ENCODE results near the gene CFDP1. TPM values are rescaled to one million over a fixed set of nuclear protein-coding genes. Genes with fewer than 3 reads are reported as not detected.

Gene CFDP1
- total RNA-seq, 1 donor from 2014 or later: 37.5 TPM

- H3K4me1 Mint-ChIP-seq (ENCODE audit: low read depth): no peaks in the 10 kb centered on the region
- intact Hi-C loops (cut with micrococcal nuclease): no loop called here
- H3K4me3 Mint-ChIP-seq (ENCODE audit: low read depth): no peak overlapping the region
- no peak overlapping the region for H3K27ac Mint-ChIP-seq
- H3K9me3 Mint-ChIP-seq: no peaks in the 10 kb centered on the region
- no peak for DNase-seq (ENCODE audit: low spot score)
- H3K36me3 Mint-ChIP-seq (ENCODE audit: low read depth): no peaks in the 10 kb centered on the region
- H3K27me3 Mint-ChIP-seq (ENCODE audit: low read depth): peaks cover 34% of the 10 kb centered on the region
Observed at GRCh38 chr16:75256059-75256571, 177.2 kb downstream of the CFDP1 start.

DNA sequence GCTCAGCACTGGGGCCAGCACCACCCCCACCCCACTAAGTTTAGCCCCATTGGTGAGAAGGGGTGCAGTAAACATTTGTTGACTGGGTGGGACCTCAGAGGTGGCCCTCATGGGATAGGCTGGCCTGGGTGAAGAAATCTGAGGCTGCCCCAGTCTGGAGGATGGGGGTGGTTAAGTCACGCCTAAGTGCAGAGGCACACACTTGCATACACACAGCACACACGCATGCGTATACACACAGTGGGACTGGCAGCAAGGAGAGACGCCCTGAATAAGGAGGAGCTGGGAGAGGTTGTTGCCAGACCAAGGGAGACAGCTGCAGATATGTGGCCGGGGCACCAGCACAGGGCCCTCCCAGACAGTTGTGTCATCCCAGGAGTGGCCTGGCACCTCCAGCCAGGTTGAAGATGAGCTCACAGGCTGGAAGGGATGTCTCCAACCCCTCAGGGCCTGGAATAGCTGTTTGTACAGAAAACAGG is 178.9 kb downstream of the CFDP1 start:
- peaks cover 43% of the 10 kb centered on the region for H3K27me3 Mint-ChIP-seq (ENCODE audit: low read depth)
- intact Hi-C loops (cut with micrococcal nuclease): no loop called here

GRCh38 chr16:75252946-75253911 is 180.1 kb downstream of the CFDP1 start:
- H3K4me3 Mint-ChIP-seq (ENCODE audit: low read depth): no peak overlapping the region
- H3K4me1 Mint-ChIP-seq (ENCODE audit: low read depth): no peaks in the 10 kb centered on the region
- intact Hi-C loops (cut with micrococcal nuclease): no loop called here
- DNase-seq (ENCODE audit: low spot score): no peak
- no peaks in the 10 kb centered on the region for H3K36me3 Mint-ChIP-seq (ENCODE audit: low read depth)
- no peak overlapping the region for H3K27ac Mint-ChIP-seq
- peaks cover 51% of the 10 kb centered on the region for H3K27me3 Mint-ChIP-seq (ENCODE audit: low read depth)
- no peaks in the 10 kb centered on the region for H3K9me3 Mint-ChIP-seq

More for the DNA sequence above, 178.9 kb downstream of the CFDP1 start:
- no peaks in the 10 kb centered on the region for H3K36me3 Mint-ChIP-seq (ENCODE audit: low read depth)
- no peak overlapping the region for H3K4me3 Mint-ChIP-seq (ENCODE audit: low read depth)
- DNase-seq (ENCODE audit: low spot score): no peak
- H3K4me1 Mint-ChIP-seq (ENCODE audit: low read depth): no peaks in the 10 kb centered on the region
- no peak overlapping the region for H3K27ac Mint-ChIP-seq
- H3K9me3 Mint-ChIP-seq: no peaks in the 10 kb centered on the region

GRCh38 chr16:75252049-75252864 is 181.0 kb downstream of the CFDP1 start:
- Mint-ChIP-seq H3K4me3 (ENCODE audit: low read depth) (no peak overlapping the region), H3K9me3 (no peaks in the 10 kb centered on the region), H3K4me1 (ENCODE audit: low read depth) (no peaks in the 10 kb centered on the region), H3K27ac (no peak overlapping the region), H3K36me3 (ENCODE audit: low read depth) (no peaks in the 10 kb centered on the region), H3K27me3 (ENCODE audit: low read depth) (peaks cover 53% of the 10 kb centered on the region)
- intact Hi-C loops (cut with micrococcal nuclease): no loop called here
- no peak for DNase-seq (ENCODE audit: low spot score)

DNA sequence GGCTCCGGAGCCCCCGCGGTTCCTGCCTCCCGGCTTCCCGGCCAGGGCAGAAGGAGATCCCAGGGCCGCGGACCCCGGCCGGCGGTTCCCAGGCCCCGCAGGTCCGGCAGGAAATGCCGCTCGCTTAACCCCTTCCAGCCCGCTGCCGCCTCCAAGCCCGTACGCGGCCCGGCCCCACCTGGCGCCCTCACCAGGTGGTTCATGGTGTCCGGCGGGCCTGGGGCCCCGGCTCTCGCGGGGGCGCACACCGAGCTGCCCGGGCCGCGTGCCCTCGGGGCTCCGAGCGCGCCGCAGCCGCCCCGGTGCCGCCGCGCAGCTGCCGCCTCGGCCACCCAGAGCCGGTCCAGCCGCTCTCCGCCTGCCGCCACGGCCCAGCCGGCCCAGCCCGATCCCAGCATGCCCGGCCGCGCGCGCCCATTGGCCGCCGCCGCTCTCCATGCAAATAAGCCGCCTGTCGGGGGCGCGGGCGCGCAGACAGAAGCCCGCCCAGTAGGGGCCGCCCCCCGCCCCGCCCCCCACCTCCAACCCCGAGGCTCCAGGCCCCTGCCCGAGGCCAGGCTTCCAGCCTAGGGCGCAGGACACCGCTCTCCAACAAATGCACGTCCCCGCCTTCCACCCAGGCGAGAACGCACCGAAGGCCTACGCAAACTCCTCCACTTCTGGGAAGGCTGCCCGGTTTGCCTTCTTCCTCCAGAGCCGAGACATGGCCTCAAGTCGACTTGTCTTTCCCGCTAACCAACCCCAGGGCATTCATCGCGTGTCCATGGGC is 181.8 kb downstream of the CFDP1 start, which contains the start of gene BCAR1:
TSS of gene BCAR1 (minus strand) at position 345 of the 769 bp plus-strand sequence. CDS start at position 203, 142 bp downstream.
- Mint-ChIP-seq H3K27ac (no peak within 1 kb of the TSS), H3K36me3 (ENCODE audit: low read depth) (no peaks in the 10 kb centered on the region), H3K4me3 (ENCODE audit: low read depth) (no peak within 1 kb of the TSS), H3K9me3 (no peaks in the 10 kb centered on the region), H3K27me3 (ENCODE audit: low read depth) (peaks cover 56% of the 10 kb centered on the region), H3K4me1 (ENCODE audit: low read depth) (no peaks in the 10 kb centered on the region)
- DNase-seq (ENCODE audit: low spot score): no peak
- intact Hi-C loops (cut with micrococcal nuclease): no loop called here

DNA sequence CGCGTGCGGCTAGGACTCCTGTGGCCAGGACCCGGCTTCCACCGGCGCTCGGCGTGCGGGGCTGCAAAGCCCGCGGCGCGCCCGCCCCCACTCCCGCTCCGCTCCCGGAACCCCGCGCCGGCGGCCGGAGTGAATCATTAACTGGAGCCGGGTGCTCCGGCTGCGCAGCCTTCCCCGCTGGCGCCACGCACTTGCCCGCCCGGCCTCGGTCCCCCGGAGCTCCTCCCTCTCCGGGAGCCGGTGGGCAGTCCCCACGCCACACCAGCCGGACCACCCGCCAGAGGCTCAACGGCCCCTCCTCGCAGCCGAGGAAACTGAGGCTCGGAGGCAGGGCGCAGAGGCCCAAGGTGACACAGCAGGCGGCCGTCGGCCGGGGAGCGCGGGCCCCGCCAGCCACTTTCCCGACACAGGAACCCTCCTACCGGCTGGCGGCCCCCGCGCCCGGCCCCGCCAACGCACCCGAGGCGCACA is 182.5 kb downstream of the CFDP1 start:
- Mint-ChIP-seq H3K27me3 (ENCODE audit: low read depth) (peaks cover 56% of the 10 kb centered on the region), H3K4me3 (ENCODE audit: low read depth) (no peak overlapping the region), H3K4me1 (ENCODE audit: low read depth) (no peaks in the 10 kb centered on the region), H3K9me3 (no peaks in the 10 kb centered on the region), H3K36me3 (ENCODE audit: low read depth) (no peaks in the 10 kb centered on the region), H3K27ac (no peak overlapping the region)
- DNase-seq (ENCODE audit: low spot score): no peak
- intact Hi-C loops (cut with micrococcal nuclease): no loop called here

- H3K27me3 Mint-ChIP-seq (ENCODE audit: low read depth): peaks cover 56% of the 10 kb centered on the region
Observed at GRCh38 chr16:75250089-75250808, 183.1 kb downstream of the CFDP1 start.

GRCh38 chr16:75249441-75249840 is 183.9 kb downstream of the CFDP1 start:
- Mint-ChIP-seq H3K27ac (no peak overlapping the region), H3K4me3 (ENCODE audit: low read depth) (no peak overlapping the region), H3K36me3 (ENCODE audit: low read depth) (no peaks in the 10 kb centered on the region), H3K4me1 (ENCODE audit: low read depth) (no peaks in the 10 kb centered on the region), H3K9me3 (no peaks in the 10 kb centered on the region), H3K27me3 (ENCODE audit: low read depth) (peaks cover 51% of the 10 kb centered on the region)
- intact Hi-C loops (cut with micrococcal nuclease): no loop called here
- no peak for DNase-seq (ENCODE audit: low spot score)

More at GRCh38 chr16:75250089-75250808, 183.1 kb downstream of the CFDP1 start:
- Mint-ChIP-seq H3K36me3 (ENCODE audit: low read depth) (no peaks in the 10 kb centered on the region), H3K27ac (no peak overlapping the region), H3K4me1 (ENCODE audit: low read depth) (no peaks in the 10 kb centered on the region), H3K9me3 (no peaks in the 10 kb centered on the region), H3K4me3 (ENCODE audit: low read depth) (no peak overlapping the region)
- intact Hi-C loops (cut with micrococcal nuclease): no loop called here
- DNase-seq (ENCODE audit: low spot score): no peak

DNA sequence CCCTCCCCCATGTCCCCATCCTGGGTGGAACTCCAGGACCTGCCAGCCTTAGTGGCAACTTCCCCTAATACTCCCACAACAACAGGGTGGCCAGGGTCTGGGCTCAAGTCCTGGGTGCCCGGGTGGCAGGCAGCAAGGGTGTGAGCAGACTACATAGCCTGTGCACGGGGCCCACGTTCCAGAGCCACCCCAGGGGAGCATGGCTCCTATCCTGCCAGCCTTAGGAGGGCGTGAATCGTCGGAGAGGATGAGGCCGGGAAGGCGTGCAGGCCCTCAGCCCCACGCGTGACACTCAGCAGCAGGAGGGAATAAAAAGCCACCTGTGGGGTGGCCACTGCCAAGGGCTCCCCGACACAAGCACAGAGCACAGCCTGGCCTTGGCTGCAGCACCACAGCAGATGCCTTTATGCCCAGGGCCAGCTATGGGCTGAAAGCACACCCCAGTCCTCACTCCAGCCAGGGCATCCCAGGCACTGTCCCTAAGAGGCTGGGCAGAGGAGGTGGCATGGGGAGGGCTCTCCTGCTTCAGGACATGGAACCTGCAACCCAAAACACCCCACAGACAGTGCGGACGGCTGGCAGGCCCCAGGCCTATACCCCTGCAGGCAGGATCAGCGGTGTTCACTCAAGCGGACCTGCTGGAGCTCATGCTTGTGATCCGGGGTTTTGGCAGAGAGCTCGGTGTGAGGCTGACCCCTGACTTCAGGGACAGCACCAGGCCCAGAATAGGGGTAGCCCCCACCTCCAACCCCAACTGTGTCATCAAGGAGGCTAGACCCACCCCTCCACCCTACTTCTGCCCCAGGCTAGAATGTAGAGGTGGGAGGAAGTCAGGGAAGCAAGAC is 184.5 kb downstream of the CFDP1 start:
- no peak for DNase-seq (ENCODE audit: low spot score)
- intact Hi-C loops (cut with micrococcal nuclease): no loop called here
- H3K4me1 Mint-ChIP-seq (ENCODE audit: low read depth): no peaks in the 10 kb centered on the region
- no peaks in the 10 kb centered on the region for H3K36me3 Mint-ChIP-seq (ENCODE audit: low read depth)
- peaks cover 45% of the 10 kb centered on the region for H3K27me3 Mint-ChIP-seq (ENCODE audit: low read depth)
- no peak overlapping the region for H3K4me3 Mint-ChIP-seq (ENCODE audit: low read depth)
- no peaks in the 10 kb centered on the region for H3K9me3 Mint-ChIP-seq
- no peak overlapping the region for H3K27ac Mint-ChIP-seq

DNA sequence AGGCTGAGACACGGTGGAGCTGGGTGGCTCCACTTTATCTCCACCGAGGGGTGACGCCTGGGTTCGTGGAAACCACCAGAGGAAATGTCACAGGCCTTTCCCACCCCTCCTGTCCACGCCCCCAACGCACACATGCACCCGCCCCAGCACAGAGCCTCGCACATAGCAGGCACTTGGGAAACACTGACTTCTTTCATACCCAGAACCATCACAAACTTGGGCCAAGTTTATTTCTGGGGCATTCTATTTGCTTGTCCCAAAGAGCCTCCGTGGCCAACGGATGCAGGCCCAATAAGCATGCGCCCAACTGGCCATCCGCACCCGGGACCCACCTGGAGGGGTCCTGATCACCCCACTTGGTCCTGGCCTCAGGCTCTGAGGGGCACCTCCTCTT is 185.2 kb downstream of the CFDP1 start:
- Mint-ChIP-seq H3K27ac (no peak overlapping the region), H3K4me3 (ENCODE audit: low read depth) (no peak overlapping the region), H3K27me3 (ENCODE audit: low read depth) (peaks cover 40% of the 10 kb centered on the region), H3K4me1 (ENCODE audit: low read depth) (no peaks in the 10 kb centered on the region), H3K9me3 (no peaks in the 10 kb centered on the region), H3K36me3 (ENCODE audit: low read depth) (no peaks in the 10 kb centered on the region)
- DNase-seq (ENCODE audit: low spot score): no peak
- intact Hi-C loops (cut with micrococcal nuclease): no loop called here

GRCh38 chr16:75247249-75247648 is 186.1 kb downstream of the CFDP1 start:
- intact Hi-C loops (cut with micrococcal nuclease): no loop called here
- Mint-ChIP-seq H3K9me3 (no peaks in the 10 kb centered on the region), H3K27me3 (ENCODE audit: low read depth) (peaks cover 36% of the 10 kb centered on the region), H3K36me3 (ENCODE audit: low read depth) (no peaks in the 10 kb centered on the region), H3K4me1 (ENCODE audit: low read depth) (no peaks in the 10 kb centered on the region), H3K4me3 (ENCODE audit: low read depth) (no peak overlapping the region), H3K27ac (no peak overlapping the region)
- no peak for DNase-seq (ENCODE audit: low spot score)

Data from activated T-helper 2 cell treated with anti-CD3 and anti-CD28 coated beads, Interferon-gamma antibody, Interleukin-2, Interleukin-4, amounts not matched to agents 10 μg/mL and 5 μg/mL and 100 μg/mL, durations not matched to agents 14 hours and 24 hours and 36 hours (primary cell).